T-cell (primary cell): ENCODE results near the gene CD4. TPM values are rescaled to one million over a fixed set of nuclear protein-coding genes. Genes with fewer than 3 reads are reported as not detected.

Experiments used
- ATAC-seq, 4 experiments: fragments of 200-7000 bp in 3 of 4; fragments of 150-1000 bp in 1 of 4; cut with Tn5 transposase; replicated peaks in 1 of 4; 1 replicate in 3 of 4; 2 replicates in 1 of 4; pipeline ENCODE4 v1.10.0; 2021; ENCODE audit warnings: moderate library complexity in 3 of 4, mild to moderate bottlenecking in 2 of 4, moderate number of reproducible peaks in 1 of 4
- CTCF ChIA-PET, 2 donors: fragments of 300-600 bp; sonication (Branson Sonifier 250); formaldehyde crosslinking; loops; one replicate each; lab custom pipeline; 2022; ENCODE audit warnings: antibody characterized with exemption in 2 of 2; lab: Charles Lee
- POLR2A ChIA-PET, 2 donors: fragments of 300-600 bp; sonication (Branson Sonifier 250); formaldehyde crosslinking; loops; one replicate each; lab custom pipeline; 2022; ENCODE audit warnings: antibody characterized with exemption in 2 of 2; lab: Charles Lee
- DNase-seq, 35 experiments: peaks; one replicate each; pipeline versions ENCODE4 v3.0.0 to v3.0.0-alpha.2; 2013 to 2023
- H3K27ac ChIP-seq: one replicate; pipeline ENCODE4 v1.5.1; 2013; ENCODE audit warnings: low read length
- H3K27me3 ChIP-seq, 2 experiments: replicated peaks in 1 of 2; 1 replicate in 1 of 2; 2 replicates in 1 of 2; pipeline versions ENCODE4 v1.6.1 to v1.7.0; 2013; ENCODE audit warnings: low read length in 1 of 2, mixed read lengths in 1 of 2; ENCODE audit not compliant: control insufficient read depth in 2 of 2, insufficient read depth in 2 of 2; ENCODE audit errors: extremely low read depth in 1 of 2
- H3K36me3 ChIP-seq, 2 donors: 1 replicate in 1 of 2; 2 replicates in 1 of 2; pipeline versions ENCODE4 v1.6.1 to v1.7.0; 2013; ENCODE audit warnings: low read length in 1 of 2; ENCODE audit not compliant: control insufficient read depth in 2 of 2, insufficient read depth in 1 of 2; ENCODE audit errors: extremely low read depth in 1 of 2
- H3K4me1 ChIP-seq, 2 experiments: 1 replicate in 1 of 2; 2 replicates in 1 of 2; pipeline versions ENCODE4 v1.6.1 to v1.7.0; 2013; ENCODE audit warnings: low read length in 2 of 2, mixed read lengths in 1 of 2; ENCODE audit not compliant: insufficient read depth in 2 of 2, control insufficient read depth in 1 of 2; ENCODE audit errors: extremely low read depth in 1 of 2
- H3K4me3 ChIP-seq, 2 donors: 1 replicate in 1 of 2; 2 replicates in 1 of 2; pipeline versions ENCODE4 v1.5.1 to v1.7.0; 2013; ENCODE audit warnings: mild to moderate bottlenecking in 2 of 2, low read length in 1 of 2, moderate library complexity in 1 of 2; ENCODE audit not compliant: control insufficient read depth in 1 of 2; ENCODE audit errors: extremely low read depth in 1 of 2
- H3K9me3 ChIP-seq: 2 replicates; pipeline ENCODE4 v1.7.0; 2013
- H3K27ac Mint-ChIP-seq, 2 donors: one replicate each; pipeline ENCODE4 v1.8.0; 2020 to 2021; ENCODE audit warnings: mild to moderate bottlenecking in 2 of 2, mixed read lengths in 2 of 2
- H3K27me3 Mint-ChIP-seq, 2 donors: one replicate each; pipeline ENCODE4 v1.8.0; 2021 to 2022; ENCODE audit warnings: mixed read lengths in 2 of 2
- H3K36me3 Mint-ChIP-seq: one replicate; pipeline ENCODE4 v1.8.0; 2021; ENCODE audit warnings: mixed read lengths
- H3K4me1 Mint-ChIP-seq, 3 donors: one replicate each; pipeline ENCODE4 v1.8.0; 2020 to 2022; ENCODE audit warnings: mixed read lengths in 3 of 3, mild to moderate bottlenecking in 1 of 3
- H3K4me3 Mint-ChIP-seq, 3 donors: one replicate each; pipeline ENCODE4 v1.8.0; 2020 to 2022; ENCODE audit warnings: mild to moderate bottlenecking in 3 of 3, mixed read lengths in 3 of 3, moderate library complexity in 3 of 3
- H3K9me3 Mint-ChIP-seq, 3 donors: one replicate each; pipeline ENCODE4 v1.8.0; 2020 to 2022; ENCODE audit warnings: mixed read lengths in 3 of 3
- WGBS: methylation state at CpG from one replicate; pipeline ENCODE4 v1.1.5; 2013; ENCODE audit warnings: missing lambda C conversion rate; ENCODE audit not compliant: insufficient coverage; 5-methylcytosine and 5-hydroxymethylcytosine counted together
- total RNA-seq, 35 experiments: library from RNA in 6 of 35; stranded (reverse) in 6 of 35; fragments of 120-200 nt in 1 of 35; gene quantifications; one replicate each; pipeline versions ENCODE4 v1.2.1 to v1.2.4 and lab custom pipeline; 2013 to 2026

Gene CD4
- total RNA-seq, 5 donors from 2014 or later (not counting 1 experiment from before 2014, with no cell fraction given) = 126 to 205 (median 154) TPM

DNA sequence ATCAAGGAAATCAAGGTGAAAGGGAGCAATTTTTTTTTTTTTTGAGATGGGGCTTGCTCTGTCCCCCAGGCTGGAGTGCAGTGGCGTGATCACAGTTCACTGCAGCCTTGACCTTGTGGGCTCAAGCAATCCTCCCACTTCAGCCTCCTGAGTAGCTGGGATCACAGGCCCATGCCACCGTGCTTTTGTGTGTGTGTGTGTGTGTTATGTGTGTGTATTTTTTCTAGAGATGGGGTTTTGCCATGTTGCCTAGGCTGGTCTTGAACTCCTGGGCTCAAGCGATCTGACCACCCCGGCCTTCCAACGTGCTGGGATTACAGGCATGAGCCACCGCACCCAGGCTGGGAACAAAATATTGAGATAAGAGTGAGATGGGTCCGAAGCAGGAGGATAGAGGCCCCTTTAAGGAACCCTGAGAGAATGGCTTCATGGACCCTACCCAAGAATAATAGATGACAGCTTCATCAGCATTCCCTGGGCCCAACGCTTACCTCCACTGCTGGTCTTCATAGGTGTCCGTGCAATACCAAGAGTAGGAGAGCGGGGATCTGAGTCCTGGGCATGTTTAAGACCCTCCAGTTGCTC is 60.7 kb downstream of the CD4 start:
- no peak overlapping the region for H3K4me3 ChIP-seq
- H3K27ac ChIP-seq = no peak overlapping the region
- no peaks in the 10 kb centered on the region for H3K9me3 Mint-ChIP-seq
- H3K4me1 ChIP-seq = peaks cover 20 to 34% of the 10 kb centered on the region in 2 experiments
- H3K27ac Mint-ChIP-seq = peak overlapping the region in 1 of 2 donors; percentile 22
- no peak for DNase-seq
- no peaks in the 10 kb centered on the region for H3K36me3 Mint-ChIP-seq
- 80% methylated on average over 1 of the region's 10 CpGs for WGBS
- no peaks in the 10 kb centered on the region for H3K9me3 ChIP-seq
- CTCF ChIA-PET = interaction anchor here in 1 of 2 donors (1.5 to 3.9 kb wide), 2 partner anchors 15 to 23 kb away, joined by 6 to 58 read pairs; partner anchors contain the start of gene SPSB2
- H3K36me3 ChIP-seq = peaks cover 0 to 3% of the 10 kb centered on the region in 2 donors
- peaks cover 22 to 33% (median 33%) of the 10 kb centered on the region in 3 donors for H3K4me1 Mint-ChIP-seq
- ATAC-seq = no peak
- peak overlapping the region in 1 of 3 donors; percentile 34 for H3K4me3 Mint-ChIP-seq
- no peaks in the 10 kb centered on the region for H3K27me3 Mint-ChIP-seq
- H3K27me3 ChIP-seq = no peaks in the 10 kb centered on the region
- POLR2A ChIA-PET = interaction anchor here in 1 of 2 donors (0.6 kb wide), 1 partner anchor 1049 kb away, joined by 3 read pairs; no protein-coding TSS in a partner anchor

DNA sequence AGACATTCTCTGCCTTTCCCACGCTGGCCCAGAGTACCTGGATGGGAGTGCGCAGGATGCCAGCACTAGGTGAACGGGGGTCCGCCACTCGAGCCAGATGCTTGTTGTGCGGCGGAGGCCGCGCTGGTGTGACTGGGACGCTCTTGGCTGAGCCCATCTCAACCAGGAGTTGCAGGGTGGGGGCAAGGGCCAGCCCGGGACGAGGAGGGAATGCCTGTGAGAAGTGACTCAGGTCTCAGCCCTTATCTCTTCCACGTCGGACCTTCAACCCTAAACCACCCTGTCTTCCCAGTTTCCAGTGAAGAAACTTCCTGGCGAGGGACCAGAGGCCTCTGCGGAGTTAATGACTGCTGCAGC is 61.4 kb downstream of the CD4 start:
- peaks cover 22 to 36% (median 33%) of the 10 kb centered on the region in 3 donors for H3K4me1 Mint-ChIP-seq
- ATAC-seq (no peak), DNase-seq (no peak)
- 59% methylated on average over 12 of the region's 16 CpGs for WGBS
- ChIA-PET CTCF (interaction anchor here in 1 of 2 donors (0.5 to 3.9 kb wide), 12 partner anchors 16 to 259 kb away, joined by 3 to 58 read pairs (median 5); partner anchors contain the start of genes C12orf57, RNU7-1, SPSB2 and ZNF384), POLR2A (interaction anchor here in 1 of 2 donors (1.0 kb wide), 1 partner anchor 93 kb away, joined by 3 read pairs; the partner anchor contains the start of gene C12orf57)
- H3K9me3 ChIP-seq = no peaks in the 10 kb centered on the region
- no peaks in the 10 kb centered on the region for H3K9me3 Mint-ChIP-seq
- H3K27me3 ChIP-seq = no peaks in the 10 kb centered on the region
- peaks cover 3% of the 10 kb centered on the region for H3K36me3 Mint-ChIP-seq
- H3K4me1 ChIP-seq = peaks cover 20 to 34% of the 10 kb centered on the region in 2 experiments
- peak overlapping the region; percentile 69 to 97 for H3K4me3 ChIP-seq
- peak overlapping the region; percentile 94 for H3K27ac ChIP-seq
- H3K27me3 Mint-ChIP-seq = no peaks in the 10 kb centered on the region
- H3K36me3 ChIP-seq = peaks cover 6 to 9% of the 10 kb centered on the region in 2 donors
- peak overlapping the region in 2 of 3 donors; percentile 79 to 94 for H3K4me3 Mint-ChIP-seq
- no peak overlapping the region for H3K27ac Mint-ChIP-seq

DNA sequence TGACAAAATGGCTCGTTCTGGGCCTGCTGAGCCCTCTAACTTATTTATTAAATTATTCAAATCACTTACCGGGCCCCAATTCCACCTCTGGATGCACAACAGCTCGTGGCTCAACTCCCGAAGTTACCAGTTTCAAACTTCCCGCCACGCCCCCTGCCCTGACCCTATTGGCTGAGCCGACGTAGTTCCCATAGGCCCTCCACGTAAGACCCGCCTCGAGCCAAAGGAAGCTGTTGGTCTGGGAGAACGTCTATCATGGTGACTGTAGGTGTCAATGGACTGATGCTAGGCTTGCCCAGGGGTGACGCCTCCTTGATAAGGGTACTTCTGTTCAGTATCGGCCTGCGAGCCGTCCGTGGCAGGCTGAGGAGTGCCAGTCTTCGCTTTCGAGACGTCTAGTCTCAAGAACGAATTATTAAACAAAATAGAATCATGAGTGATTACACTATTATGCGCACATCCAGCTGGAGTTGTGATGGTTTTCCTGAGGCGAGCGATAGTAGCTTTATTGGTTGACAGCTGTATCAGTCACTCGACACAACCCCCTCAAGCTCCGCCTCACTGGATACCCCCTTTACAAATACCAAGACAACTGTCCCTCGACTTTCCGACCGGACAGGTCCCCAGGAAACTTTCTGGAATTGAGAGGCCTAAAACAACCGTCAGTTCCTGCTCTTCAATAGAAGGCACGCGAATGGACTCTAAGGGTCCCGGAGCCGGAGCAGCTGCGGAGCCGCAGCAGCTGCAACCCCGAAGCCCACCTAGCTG is 62.0 kb downstream of the CD4 start, which contains the start of gene CDCA3:
Gene CDCA3, minus strand, starts transcription at position 134 of the 768 bp plus-strand sequence. CDS start 334 bp downstream, outside the sequence.
- peaks cover 6% of the 10 kb centered on the region for H3K36me3 Mint-ChIP-seq
- POLR2A ChIA-PET = interaction anchor here (0.6 to 3.1 kb wide), 8 partner anchors 17 to 286 kb away, joined by 3 to 19 read pairs (median 7); partner anchors contain the start of genes C12orf57 (in 1 of the 2), ENO2 (in 1 of the 2), MLF2 (in 1 of the 2) and RNU7-1 (in 1 of the 2)
- peak within 1 kb of the TSS; percentile 69 to 97 for H3K4me3 ChIP-seq

DNA sequence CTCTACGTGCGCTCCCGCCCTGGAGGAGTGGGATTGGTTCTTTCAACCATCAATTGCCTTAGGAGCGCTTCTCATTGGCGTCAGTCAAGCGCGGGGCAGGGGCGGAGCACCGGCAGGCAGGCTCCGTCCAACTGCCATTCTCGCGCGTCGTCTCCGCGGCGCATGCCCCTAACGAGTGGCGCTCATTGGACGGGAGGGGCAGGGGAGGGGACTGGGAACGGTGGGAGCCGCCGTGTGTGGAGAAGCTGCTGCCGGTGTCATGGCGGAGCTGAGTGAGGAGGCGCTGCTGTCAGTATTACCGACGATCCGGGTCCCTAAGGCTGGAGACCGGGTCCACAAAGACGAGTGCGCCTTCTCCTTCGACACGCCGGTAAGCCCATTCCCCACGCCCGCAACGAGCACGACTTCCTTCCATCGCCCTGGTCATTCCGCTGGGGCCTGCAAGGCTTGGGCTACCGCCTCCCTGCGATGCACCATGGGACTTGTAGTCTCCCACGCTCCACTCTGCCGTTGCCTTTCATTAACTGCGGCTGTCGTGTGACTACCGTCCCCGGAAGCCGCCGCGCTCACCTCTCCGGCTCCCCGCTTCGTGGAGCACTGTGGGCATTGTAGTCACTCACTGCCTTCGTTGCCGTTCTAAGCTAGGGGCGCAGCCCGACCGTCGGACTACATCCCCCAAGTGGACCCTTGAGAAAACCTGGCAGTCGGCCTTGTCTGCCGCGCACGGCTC is 62.8 kb downstream of the CD4 start, which contains the start of gene USP5:
Gene USP5, plus strand, starts transcription at position 230 of the 730 bp plus-strand sequence. Its CDS starts 30 bp downstream, at position 260.
- Histone ChIP-seq H3K27me3 (no peaks in the 10 kb centered on the region), H3K36me3 (peaks cover 7 to 23% of the 10 kb centered on the region in 2 donors), H3K4me1 (peaks cover 20 to 34% of the 10 kb centered on the region in 2 experiments), H3K9me3 (no peaks in the 10 kb centered on the region), H3K27ac (peak within 1 kb of the TSS; percentile 94), H3K4me3 (peak within 1 kb of the TSS; percentile 69 to 97)
- ChIA-PET POLR2A (interaction anchor here (0.5 to 3.1 kb wide), 12 partner anchors 15 to 380 kb away, joined by 3 to 19 read pairs (median 4); partner anchors contain the start of genes C12orf57 (in 1 of the 2), ENO2 (in 1 of the 2), LPCAT3 (in 1 of the 2) and LRRC23 (in 1 of the 2)), CTCF (interaction anchor here (0.5 to 3.9 kb wide), 31 partner anchors 13 to 1374 kb away, joined by 3 to 58 read pairs (median 4); partner anchors contain the start of genes C12orf57 (in 1 of the 2), COPS7A (in 1 of the 2), LPCAT3 (in 1 of the 2) and MLF2 (in 1 of the 2))
- WGBS = under 1% methylated on average over 60 of the region's 65 CpGs
- Mint-ChIP-seq H3K9me3 (no peaks in the 10 kb centered on the region), H3K27me3 (no peaks in the 10 kb centered on the region), H3K27ac (peak within 1 kb of the TSS; percentile 98 to 99), H3K36me3 (peaks cover 9% of the 10 kb centered on the region), H3K4me3 (peak within 1 kb of the TSS; percentile 79 to 98 (median 94)), H3K4me1 (peaks cover 22 to 38% (median 33%) of the 10 kb centered on the region in 3 donors)
- DNase-seq = peak; percentile 92 to 100 (median 99)
- peak; percentile 78 to 81 (median 79) for ATAC-seq

More for the DNA sequence above, 62.0 kb downstream of the CD4 start, which contains the start of gene CDCA3:
- Histone ChIP-seq H3K27ac (peak within 1 kb of the TSS; percentile 94), H3K36me3 (peaks cover 7 to 15% of the 10 kb centered on the region in 2 donors), H3K4me1 (peaks cover 20 to 34% of the 10 kb centered on the region in 2 experiments), H3K9me3 (no peaks in the 10 kb centered on the region), H3K27me3 (no peaks in the 10 kb centered on the region)
- H3K4me1 Mint-ChIP-seq = peaks cover 22 to 38% (median 33%) of the 10 kb centered on the region in 3 donors
- H3K27ac Mint-ChIP-seq = peak within 1 kb of the TSS; percentile 98 to 99
- 0% methylated on average over 18 of the region's 37 CpGs for WGBS
- H3K9me3 Mint-ChIP-seq = no peaks in the 10 kb centered on the region
- no peaks in the 10 kb centered on the region for H3K27me3 Mint-ChIP-seq
- DNase-seq (peak; percentile 73 to 96 (median 91)), ATAC-seq (peak; percentile 49 to 60 (median 57))
- H3K4me3 Mint-ChIP-seq = peak within 1 kb of the TSS; percentile 79 to 98 (median 94)
- CTCF ChIA-PET = interaction anchor here (0.5 to 3.9 kb wide), 28 partner anchors 16 to 1375 kb away, joined by 3 to 58 read pairs (median 4); partner anchors contain the start of genes C12orf57 (in 1 of the 2), COPS7A (in 1 of the 2), LPCAT3 (in 1 of the 2) and MLF2 (in 1 of the 2)

DNA sequence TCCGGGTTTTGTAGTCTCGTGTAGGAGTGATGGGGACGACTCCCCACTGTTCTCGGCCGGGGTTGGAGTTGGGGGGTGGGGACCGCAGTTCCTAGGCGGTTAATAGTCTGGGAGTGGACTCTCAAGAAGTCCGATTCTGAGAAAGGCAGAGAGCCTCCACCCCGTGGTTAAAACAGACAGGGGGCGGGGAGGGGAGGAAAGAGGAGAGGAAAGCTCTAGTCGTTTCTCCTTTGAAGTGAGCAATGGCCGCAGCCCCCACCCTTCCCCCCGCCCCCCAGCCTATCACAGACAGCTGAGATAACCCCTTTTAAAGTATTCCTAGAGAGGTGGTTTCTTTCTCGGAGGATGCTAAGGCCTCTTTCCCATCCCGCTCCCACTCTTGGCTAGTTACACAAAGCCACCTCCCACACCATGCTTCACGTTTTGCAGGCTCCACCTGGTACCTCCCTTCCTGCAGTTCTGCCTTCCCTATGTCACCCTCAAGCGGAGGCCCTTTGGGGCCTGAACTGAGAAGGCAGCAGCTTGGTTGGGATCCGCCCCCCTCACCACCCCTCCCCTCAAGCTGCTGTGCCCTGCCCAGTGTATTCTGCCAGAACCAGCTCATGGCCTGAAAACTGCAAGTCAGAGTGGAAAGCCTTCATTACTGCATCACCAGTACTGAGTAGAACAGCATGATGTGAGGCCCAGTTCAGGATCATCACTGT is 63.5 kb downstream of the CD4 start:
- peaks cover 7 to 30% of the 10 kb centered on the region in 2 donors for H3K36me3 ChIP-seq
- POLR2A ChIA-PET = interaction anchor here (0.5 to 3.1 kb wide), 12 partner anchors 14 to 381 kb away, joined by 3 to 19 read pairs (median 4); partner anchors contain the start of genes C12orf57 (in 1 of the 2), LPCAT3 (in 1 of the 2), LRRC23 (in 1 of the 2) and MLF2 (in 1 of the 2)
- DNase-seq = peak in 32 of 35 experiments; percentile 25 to 68 (median 48)
- Mint-ChIP-seq H3K4me3 (peak overlapping the region; percentile 79 to 98 (median 94)), H3K9me3 (no peaks in the 10 kb centered on the region), H3K27me3 (no peaks in the 10 kb centered on the region), H3K36me3 (peaks cover 17% of the 10 kb centered on the region), H3K4me1 (peaks cover 22 to 41% (median 33%) of the 10 kb centered on the region in 3 donors), H3K27ac (peak overlapping the region; percentile 98 to 99)
- ATAC-seq = peak in 2 of 4 experiments; percentile 0 to 4
- CTCF ChIA-PET = interaction anchor here (0.6 to 3.9 kb wide), 20 partner anchors 13 to 518 kb away, joined by 3 to 58 read pairs (median 5); partner anchors contain the start of genes SPSB2 (in 2 of the 2), C12orf57 (in 1 of the 2), LPCAT3 (in 1 of the 2) and P3H3 (in 1 of the 2)
- WGBS = 0% methylated on average over 4 of the region's 18 CpGs
- H3K9me3 ChIP-seq = no peaks in the 10 kb centered on the region
- no peaks in the 10 kb centered on the region for H3K27me3 ChIP-seq
- H3K4me3 ChIP-seq = peak overlapping the region; percentile 69 to 97
- H3K4me1 ChIP-seq = peaks cover 20 to 34% of the 10 kb centered on the region in 2 experiments
- peak overlapping the region; percentile 60 for H3K27ac ChIP-seq
